Activated T-helper 1 cell treated with Interleukin-2 at 50 U/mL for 16 hours (primary cell): ENCODE results near the gene TGM4.

Source experiments
- DNase-seq: peaks from one replicate; pipeline ENCODE4 v3.0.0-alpha.2; 2020; ENCODE audit warnings: low read depth

TGM4 gene

DNA sequence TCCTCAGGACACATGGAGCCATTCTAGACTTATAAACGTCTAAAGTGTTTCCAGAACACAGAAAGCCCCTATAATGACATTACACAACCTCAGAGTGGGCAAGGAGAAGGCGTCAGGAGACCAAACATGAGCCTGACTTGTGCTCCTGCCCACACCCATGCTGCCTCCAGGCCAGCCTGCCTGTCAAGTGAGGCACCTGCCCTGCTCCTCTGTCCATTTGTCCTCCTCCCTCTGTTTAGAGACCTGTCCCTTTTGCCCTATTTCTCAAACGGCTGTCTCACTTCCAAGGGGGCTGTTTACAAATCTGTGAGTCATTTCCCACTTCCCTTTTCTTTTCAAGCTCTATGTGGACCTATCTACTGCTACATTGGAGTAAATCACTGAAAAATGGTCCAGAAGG lies 80.6 kb downstream of the TGM4 start:
- no peak for DNase-seq

DNA sequence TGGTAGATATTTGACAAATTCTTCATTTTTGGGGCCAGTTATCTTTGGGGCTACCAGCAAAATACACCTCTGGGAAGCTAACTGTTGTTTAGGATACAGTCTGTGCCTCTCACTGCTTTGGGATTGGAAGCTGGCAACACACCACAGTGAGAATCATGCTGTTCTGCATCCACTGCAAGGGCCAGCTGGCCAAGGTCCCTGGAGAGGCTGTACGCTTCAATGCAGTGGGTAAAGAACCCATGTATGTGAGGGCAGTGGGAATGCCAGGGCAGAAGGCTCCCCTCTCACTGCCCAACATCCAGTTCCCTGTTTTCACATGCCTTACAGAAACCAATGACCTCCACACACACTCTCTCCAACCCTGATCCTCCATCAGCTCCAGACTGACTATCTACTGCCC lies 81.5 kb downstream of the TGM4 start:
- DNase-seq: no peak

- DNase-seq: no peak
These were observed 83.6 kb downstream of the TGM4 start for GRCh38 chr3:44957986-44958385.

DNA sequence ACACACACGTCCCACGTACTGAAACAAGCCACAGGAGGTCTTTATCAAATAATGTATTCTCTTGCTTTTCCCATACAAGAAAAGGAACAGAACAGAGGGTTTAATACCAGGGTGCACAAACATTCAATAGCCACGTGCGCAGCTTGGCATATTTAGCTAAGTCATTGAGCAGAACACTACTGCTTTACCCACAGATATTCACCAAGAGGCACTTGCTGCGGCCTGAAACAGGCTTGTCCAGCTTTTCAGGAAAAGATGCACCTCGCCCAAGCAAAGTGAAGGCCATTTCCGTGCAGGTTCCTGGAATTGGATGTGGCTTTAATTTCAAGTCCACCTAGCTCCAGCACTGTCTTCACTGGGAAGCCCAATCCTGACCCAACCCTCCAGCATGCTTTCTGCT lies 84.0 kb downstream of the TGM4 start:
- no peak for DNase-seq

GRCh38 chr3:44960387-44961026 lies 86.1 kb downstream of the TGM4 start:
- no peak for DNase-seq

GRCh38 chr3:44961888-44962287 lies 87.5 kb downstream of the TGM4 start:
- no peak for DNase-seq

GRCh38 chr3:44962621-44963393 lies 88.4 kb downstream of the TGM4 start:
- DNase-seq: no peak

DNA sequence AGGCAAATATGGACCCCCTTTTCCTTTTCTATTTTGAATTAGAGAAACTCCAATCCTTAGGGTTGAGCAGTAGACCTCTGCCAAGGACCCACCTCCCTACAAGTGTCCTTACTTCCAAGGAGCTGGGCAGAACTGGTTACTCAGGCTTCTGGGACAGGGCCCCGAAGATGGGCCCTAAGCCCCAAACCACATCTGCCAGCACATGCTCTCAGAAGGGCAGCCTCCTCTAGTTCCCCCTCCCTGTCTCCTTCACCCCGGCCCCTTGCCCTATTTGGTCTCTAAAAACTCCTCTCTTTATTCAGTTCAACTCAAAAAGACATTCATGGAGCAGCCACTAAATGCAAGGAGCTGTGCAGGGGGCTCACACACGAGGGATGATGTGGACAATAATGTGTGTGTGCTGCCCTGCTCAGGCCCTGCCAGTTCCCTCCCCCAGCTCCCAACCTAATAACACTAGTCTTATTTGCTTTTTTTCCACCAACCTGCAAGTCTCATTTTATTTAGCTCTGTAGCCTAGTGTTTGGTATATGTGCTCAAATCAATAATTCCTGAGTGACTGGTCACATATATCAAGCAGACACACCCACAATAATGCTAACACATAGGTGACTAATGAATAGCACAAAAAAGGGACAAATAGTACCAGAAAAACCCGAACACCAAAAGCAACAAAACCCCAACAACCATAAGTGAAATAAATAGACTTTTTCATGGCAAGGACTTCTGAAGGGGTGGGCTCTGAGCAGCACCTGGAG lies 89.3 kb downstream of the TGM4 start:
- no peak for DNase-seq
